Measurements from ENCODE around the gene VIT. TPM values are rescaled to one million over a fixed set of nuclear protein-coding genes. Genes with fewer than 3 reads are reported as not detected.

VIT gene
- total RNA-seq, 1 donor from 2014 or later: not detected

DNA sequence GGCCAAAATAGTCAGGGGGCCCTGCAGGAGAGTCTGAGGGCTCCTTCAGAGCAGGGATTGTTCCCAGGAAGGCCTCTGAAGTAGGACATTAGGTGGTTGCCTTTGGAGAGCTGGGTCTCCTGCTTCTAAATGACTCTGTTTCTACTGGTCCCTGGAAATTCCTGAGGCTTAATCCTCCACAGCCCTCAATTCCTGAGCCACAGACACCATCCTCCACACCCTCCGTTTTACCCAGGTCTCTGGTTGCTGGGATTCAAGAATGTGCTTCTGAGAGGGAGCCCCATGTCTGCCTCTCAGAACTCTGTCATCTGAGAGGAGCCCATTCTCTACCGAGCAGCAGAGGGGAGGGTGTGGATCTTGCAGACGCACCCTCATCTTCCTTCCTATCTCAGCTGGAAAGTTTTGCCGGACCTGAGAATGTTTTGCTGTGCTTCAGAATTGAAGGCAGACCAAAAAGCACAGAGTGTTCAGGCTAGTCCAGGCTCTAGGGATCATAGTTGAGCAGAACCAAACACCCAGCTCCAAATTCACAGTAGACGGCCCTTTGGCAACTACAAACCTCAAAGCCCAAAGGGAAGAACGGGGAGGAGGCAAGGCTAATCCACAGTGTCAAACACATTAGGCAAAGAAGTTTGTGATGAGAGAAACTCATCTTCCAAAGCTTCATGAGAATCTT is 8.1 kb downstream of the VIT start:
- Mint-ChIP-seq H3K4me1 (ENCODE audit: low read depth, unreplicated experiment) (peaks cover 13% of the 10 kb centered on the region), H3K9me3 (ENCODE audit: unreplicated experiment) (peaks cover 3% of the 10 kb centered on the region), H3K36me3 (ENCODE audit: low read depth, unreplicated experiment) (peaks cover 1% of the 10 kb centered on the region), H3K27ac (ENCODE audit: unreplicated experiment) (no peak overlapping the region), H3K27me3 (ENCODE audit: low read depth, unreplicated experiment) (peaks cover 3% of the 10 kb centered on the region), H3K4me3 (ENCODE audit: unreplicated experiment) (no peak overlapping the region)
- no peaks in the 10 kb centered on the region for H4K20me1 ChIP-seq (ENCODE audit: insufficient read depth, low read length)
- no peak for TF ChIP-seq EZH2 (IDR thresholded peaks at IDR 0.05; ENCODE audit: insufficient read depth, low read length)
- TF ChIP-seq, protein P1, sequence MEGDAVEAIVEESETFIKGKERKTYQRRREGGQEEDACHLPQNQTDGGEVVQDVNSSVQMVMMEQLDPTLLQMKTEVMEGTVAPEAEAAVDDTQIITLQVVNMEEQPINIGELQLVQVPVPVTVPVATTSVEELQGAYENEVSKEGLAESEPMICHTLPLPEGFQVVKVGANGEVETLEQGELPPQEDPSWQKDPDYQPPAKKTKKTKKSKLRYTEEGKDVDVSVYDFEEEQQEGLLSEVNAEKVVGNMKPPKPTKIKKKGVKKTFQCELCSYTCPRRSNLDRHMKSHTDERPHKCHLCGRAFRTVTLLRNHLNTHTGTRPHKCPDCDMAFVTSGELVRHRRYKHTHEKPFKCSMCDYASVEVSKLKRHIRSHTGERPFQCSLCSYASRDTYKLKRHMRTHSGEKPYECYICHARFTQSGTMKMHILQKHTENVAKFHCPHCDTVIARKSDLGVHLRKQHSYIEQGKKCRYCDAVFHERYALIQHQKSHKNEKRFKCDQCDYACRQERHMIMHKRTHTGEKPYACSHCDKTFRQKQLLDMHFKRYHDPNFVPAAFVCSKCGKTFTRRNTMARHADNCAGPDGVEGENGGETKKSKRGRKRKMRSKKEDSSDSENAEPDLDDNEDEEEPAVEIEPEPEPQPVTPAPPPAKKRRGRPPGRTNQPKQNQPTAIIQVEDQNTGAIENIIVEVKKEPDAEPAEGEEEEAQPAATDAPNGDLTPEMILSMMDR (IDR thresholded peaks at IDR 0.05; ENCODE audit: insufficient read depth, low read depth, low read length): no peak
- no peaks in the 10 kb centered on the region for H3K27me3 ChIP-seq (ENCODE audit: insufficient read depth, low read length)
- H3K9me3 ChIP-seq (ENCODE audit: insufficient read depth, low read depth, low read length): no peaks in the 10 kb centered on the region
- no peak overlapping the region for H3K27ac ChIP-seq (ENCODE audit: low read depth, low read length)
- no peak for DNase-seq (ENCODE audit: low read depth)
- FAIRE-seq: no peak
- H3K9ac ChIP-seq (ENCODE audit: low read length): no peak overlapping the region
- no peak overlapping the region for H3K4me3 ChIP-seq (ENCODE audit: insufficient read depth, low read depth, low read length)
- no peaks in the 10 kb centered on the region for H3K79me2 ChIP-seq (ENCODE audit: insufficient read depth, low read length)
- H3K4me1 ChIP-seq (ENCODE audit: insufficient read depth, low read length): peaks cover 27% of the 10 kb centered on the region
- no peak overlapping the region for H3K4me2 ChIP-seq (ENCODE audit: low read length)
- H2AFZ ChIP-seq (ENCODE audit: low read depth, low read length): no peak overlapping the region
- H3K36me3 ChIP-seq (ENCODE audit: insufficient read depth, low read length): no peaks in the 10 kb centered on the region

DNA sequence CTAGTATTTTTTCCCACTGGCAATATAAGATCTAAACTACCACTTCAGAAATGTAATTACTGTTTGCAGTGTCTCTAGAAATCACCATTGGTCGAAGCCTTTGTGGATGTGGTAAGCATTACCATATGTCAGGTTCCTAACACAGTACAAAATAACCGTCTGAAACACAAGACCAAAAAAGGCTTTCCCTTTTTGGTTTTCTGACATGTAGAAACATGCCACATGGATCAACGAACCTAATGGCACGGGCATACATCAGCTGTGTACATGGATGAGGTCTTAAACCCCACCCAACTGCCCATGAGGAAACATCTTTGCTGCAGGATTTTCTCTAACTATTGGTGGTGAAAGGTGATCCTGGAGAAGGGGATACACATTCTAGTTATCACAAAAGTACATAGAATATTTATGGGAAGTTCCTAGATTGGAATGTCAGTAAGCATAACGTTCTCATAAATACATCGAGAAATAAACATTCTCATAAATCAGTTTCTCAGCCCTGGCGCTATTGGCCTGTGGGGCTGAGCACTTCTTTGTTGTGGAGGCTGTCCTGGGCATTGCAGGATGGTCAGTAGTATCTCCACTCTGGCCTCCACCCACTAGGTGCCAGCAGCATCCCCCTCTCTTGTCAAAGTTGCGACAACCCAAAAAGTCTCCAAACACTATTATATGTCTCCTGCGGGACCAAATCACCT is 9.0 kb downstream of the VIT start:
- Histone ChIP-seq H4K20me1 (ENCODE audit: insufficient read depth, low read length) (no peaks in the 10 kb centered on the region), H3K27ac (ENCODE audit: low read depth, low read length) (no peak overlapping the region), H3K4me3 (ENCODE audit: insufficient read depth, low read depth, low read length) (no peak overlapping the region), H3K4me2 (ENCODE audit: low read length) (no peak overlapping the region), H3K9ac (ENCODE audit: low read length) (no peak overlapping the region), H3K4me1 (ENCODE audit: insufficient read depth, low read length) (peaks cover 27% of the 10 kb centered on the region), H3K27me3 (ENCODE audit: insufficient read depth, low read length) (no peaks in the 10 kb centered on the region), H3K36me3 (ENCODE audit: insufficient read depth, low read length) (no peaks in the 10 kb centered on the region), H2AFZ (ENCODE audit: low read depth, low read length) (no peak overlapping the region), H3K79me2 (ENCODE audit: insufficient read depth, low read length) (no peaks in the 10 kb centered on the region), H3K9me3 (ENCODE audit: insufficient read depth, low read depth, low read length) (no peaks in the 10 kb centered on the region)
- Mint-ChIP-seq H3K36me3 (ENCODE audit: low read depth, unreplicated experiment) (peaks cover 1% of the 10 kb centered on the region), H3K27ac (ENCODE audit: unreplicated experiment) (no peak overlapping the region), H3K4me1 (ENCODE audit: low read depth, unreplicated experiment) (peaks cover 13% of the 10 kb centered on the region), H3K27me3 (ENCODE audit: low read depth, unreplicated experiment) (peaks cover 3% of the 10 kb centered on the region), H3K9me3 (ENCODE audit: unreplicated experiment) (peaks cover 4% of the 10 kb centered on the region), H3K4me3 (ENCODE audit: unreplicated experiment) (no peak overlapping the region)
- no peak for TF ChIP-seq EZH2 (IDR thresholded peaks at IDR 0.05; ENCODE audit: insufficient read depth, low read length)
- TF ChIP-seq, protein P1 (IDR thresholded peaks at IDR 0.05; ENCODE audit: insufficient read depth, low read depth, low read length): no peak
- DNase-seq (ENCODE audit: low read depth) (no peak), FAIRE-seq (no peak)

Data from astrocyte (in vitro differentiated cells and primary cell).